ENCODE measurements around the gene DPP7.

The DPP7 gene

DNA sequence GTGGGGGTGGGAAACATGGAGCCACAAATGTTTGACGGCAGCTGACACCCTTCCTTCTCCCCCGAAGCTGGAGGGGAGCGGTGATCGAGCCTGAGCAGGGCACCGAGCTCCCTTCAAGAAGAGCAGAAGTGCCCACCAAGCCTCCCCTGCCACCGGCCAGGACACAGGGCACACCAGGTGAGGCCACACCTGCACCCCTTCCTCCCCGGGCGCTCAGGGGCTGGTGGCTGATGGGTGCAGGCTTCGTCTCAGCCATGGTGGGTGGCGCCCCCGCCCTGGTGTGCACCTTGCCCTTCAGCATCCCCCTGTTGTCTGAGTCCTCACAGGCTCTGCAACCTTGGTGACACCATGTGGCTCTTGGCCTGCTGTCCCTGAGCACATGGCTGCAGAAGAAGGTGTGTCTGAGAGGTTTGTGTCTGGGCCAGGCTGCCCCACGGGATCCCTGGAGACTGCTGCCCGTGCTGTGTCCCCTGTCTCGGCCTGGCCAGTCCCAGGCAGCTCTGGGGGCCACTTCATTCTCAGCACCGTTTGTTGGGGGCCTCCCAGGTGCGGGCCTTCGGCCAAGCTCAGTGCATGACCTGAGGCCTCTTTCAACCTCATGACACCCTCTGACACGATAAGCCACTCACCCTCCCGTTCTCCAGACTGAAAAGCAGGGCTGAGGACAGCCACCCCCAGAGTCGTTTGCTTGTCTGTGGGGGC lies 16.6 kb downstream of the DPP7 start:
- no peak overlapping the region for H3K27ac ChIP-seq (ENCODE audit: low read length)
- no peak for DNase-seq
- H2AFZ ChIP-seq (ENCODE audit: low read length) = no peak overlapping the region
- peaks cover 5% of the 10 kb centered on the region; the same call in 1 of the 2 replicates for H3K36me3 ChIP-seq (replicated peaks; ENCODE audit: insufficient read depth, low read length)
- H3K79me2 ChIP-seq (ENCODE audit: low read length) = no peaks in the 10 kb centered on the region
- no peak overlapping the region for H3K4me2 ChIP-seq (ENCODE audit: low read depth, low read length)
- no peak for TF ChIP-seq EZH2 (optimal IDR thresholded peaks at IDR 0.05; ENCODE audit: low read depth, low read length)
- TF ChIP-seq EZH2phosphoT487 (IDR thresholded peaks at IDR 0.05; ENCODE audit: low read length) = no peak
- TF ChIP-seq, protein P1, sequence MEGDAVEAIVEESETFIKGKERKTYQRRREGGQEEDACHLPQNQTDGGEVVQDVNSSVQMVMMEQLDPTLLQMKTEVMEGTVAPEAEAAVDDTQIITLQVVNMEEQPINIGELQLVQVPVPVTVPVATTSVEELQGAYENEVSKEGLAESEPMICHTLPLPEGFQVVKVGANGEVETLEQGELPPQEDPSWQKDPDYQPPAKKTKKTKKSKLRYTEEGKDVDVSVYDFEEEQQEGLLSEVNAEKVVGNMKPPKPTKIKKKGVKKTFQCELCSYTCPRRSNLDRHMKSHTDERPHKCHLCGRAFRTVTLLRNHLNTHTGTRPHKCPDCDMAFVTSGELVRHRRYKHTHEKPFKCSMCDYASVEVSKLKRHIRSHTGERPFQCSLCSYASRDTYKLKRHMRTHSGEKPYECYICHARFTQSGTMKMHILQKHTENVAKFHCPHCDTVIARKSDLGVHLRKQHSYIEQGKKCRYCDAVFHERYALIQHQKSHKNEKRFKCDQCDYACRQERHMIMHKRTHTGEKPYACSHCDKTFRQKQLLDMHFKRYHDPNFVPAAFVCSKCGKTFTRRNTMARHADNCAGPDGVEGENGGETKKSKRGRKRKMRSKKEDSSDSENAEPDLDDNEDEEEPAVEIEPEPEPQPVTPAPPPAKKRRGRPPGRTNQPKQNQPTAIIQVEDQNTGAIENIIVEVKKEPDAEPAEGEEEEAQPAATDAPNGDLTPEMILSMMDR (IDR thresholded peaks at IDR 0.05; ENCODE audit: low read length) = no peak
- H3K27me3 ChIP-seq (replicated peaks; ENCODE audit: insufficient read depth, low read length) = no peaks in the 10 kb centered on the region
- no peaks in the 10 kb centered on the region for H3K9me3 ChIP-seq (replicated peaks; ENCODE audit: insufficient read depth, low read length)
- H3K4me3 ChIP-seq (ENCODE audit: low read length) = no peak overlapping the region
- peaks cover 8% of the 10 kb centered on the region for H3K4me1 ChIP-seq (ENCODE audit: low read length)
- H4K20me1 ChIP-seq (ENCODE audit: insufficient read depth, low read length) = no peaks in the 10 kb centered on the region
- no peak overlapping the region for H3K9ac ChIP-seq (ENCODE audit: low read length)
- peaks cover 12% of the 10 kb centered on the region for H3F3A ChIP-seq (ENCODE audit: insufficient read depth, low read length)
- no peaks in the 10 kb centered on the region for H3K9me2 ChIP-seq (replicated peaks; ENCODE audit: insufficient read depth, low read length)

DNA sequence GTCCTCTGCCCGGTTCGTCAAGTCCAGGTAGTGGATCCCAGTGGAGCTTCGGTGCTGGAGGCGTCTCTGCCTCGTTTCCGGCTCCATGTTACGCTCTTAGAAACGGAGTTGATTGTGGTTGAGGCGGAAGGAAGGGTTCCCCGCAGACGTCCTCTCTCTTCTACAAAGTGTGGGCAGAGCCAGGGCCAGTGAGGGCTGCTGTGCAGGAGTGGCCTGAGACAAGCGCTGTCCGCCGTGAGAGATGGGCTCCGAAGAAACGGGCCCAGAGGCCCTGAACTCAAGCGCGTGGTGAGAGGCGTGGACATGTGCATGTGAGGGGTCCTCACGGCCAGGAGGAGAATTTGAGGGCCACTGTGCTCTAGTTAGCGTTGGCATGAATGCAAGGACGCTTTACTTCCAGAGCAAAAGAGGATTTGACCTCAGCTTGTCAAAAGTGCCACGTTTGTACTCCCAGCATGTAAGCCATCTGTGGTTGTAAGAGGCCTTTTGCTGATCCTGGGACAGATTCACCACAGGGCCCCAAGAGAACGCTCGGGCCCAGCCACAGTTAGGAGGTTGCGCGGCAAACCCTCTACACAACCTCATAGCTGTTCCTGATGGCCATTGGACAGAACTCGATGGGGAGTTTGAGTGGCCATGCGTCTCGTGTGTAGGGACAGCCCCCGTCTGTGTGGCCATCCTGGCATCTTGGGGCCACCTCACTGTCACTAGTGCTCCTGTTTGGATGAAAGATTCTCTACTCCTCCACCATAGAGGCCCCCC lies 17.6 kb downstream of the DPP7 start:
- H3K4me3 ChIP-seq (ENCODE audit: low read length) = no peak overlapping the region
- H3K4me2 ChIP-seq (ENCODE audit: low read depth, low read length) = no peak overlapping the region
- no peaks in the 10 kb centered on the region for H3K9me2 ChIP-seq (replicated peaks; ENCODE audit: insufficient read depth, low read length)
- H3K27me3 ChIP-seq (replicated peaks; ENCODE audit: insufficient read depth, low read length) = no peaks in the 10 kb centered on the region
- H3F3A ChIP-seq (ENCODE audit: insufficient read depth, low read length) = peaks cover 12% of the 10 kb centered on the region
- H3K4me1 ChIP-seq (ENCODE audit: low read length) = peaks cover 8% of the 10 kb centered on the region
- H3K36me3 ChIP-seq (replicated peaks; ENCODE audit: insufficient read depth, low read length) = peaks cover 4% of the 10 kb centered on the region; the same call in 1 of the 2 replicates
- H2AFZ ChIP-seq (ENCODE audit: low read length) = no peak overlapping the region
- no peaks in the 10 kb centered on the region for H4K20me1 ChIP-seq (ENCODE audit: insufficient read depth, low read length)
- H3K9me3 ChIP-seq (replicated peaks; ENCODE audit: insufficient read depth, low read length) = no peaks in the 10 kb centered on the region
- H3K27ac ChIP-seq (ENCODE audit: low read length) = no peak overlapping the region
- no peak overlapping the region for H3K9ac ChIP-seq (ENCODE audit: low read length)
- no peak for TF ChIP-seq EZH2 (optimal IDR thresholded peaks at IDR 0.05; ENCODE audit: low read depth, low read length)
- no peaks in the 10 kb centered on the region for H3K79me2 ChIP-seq (ENCODE audit: low read length)
- no peak for DNase-seq

DNA sequence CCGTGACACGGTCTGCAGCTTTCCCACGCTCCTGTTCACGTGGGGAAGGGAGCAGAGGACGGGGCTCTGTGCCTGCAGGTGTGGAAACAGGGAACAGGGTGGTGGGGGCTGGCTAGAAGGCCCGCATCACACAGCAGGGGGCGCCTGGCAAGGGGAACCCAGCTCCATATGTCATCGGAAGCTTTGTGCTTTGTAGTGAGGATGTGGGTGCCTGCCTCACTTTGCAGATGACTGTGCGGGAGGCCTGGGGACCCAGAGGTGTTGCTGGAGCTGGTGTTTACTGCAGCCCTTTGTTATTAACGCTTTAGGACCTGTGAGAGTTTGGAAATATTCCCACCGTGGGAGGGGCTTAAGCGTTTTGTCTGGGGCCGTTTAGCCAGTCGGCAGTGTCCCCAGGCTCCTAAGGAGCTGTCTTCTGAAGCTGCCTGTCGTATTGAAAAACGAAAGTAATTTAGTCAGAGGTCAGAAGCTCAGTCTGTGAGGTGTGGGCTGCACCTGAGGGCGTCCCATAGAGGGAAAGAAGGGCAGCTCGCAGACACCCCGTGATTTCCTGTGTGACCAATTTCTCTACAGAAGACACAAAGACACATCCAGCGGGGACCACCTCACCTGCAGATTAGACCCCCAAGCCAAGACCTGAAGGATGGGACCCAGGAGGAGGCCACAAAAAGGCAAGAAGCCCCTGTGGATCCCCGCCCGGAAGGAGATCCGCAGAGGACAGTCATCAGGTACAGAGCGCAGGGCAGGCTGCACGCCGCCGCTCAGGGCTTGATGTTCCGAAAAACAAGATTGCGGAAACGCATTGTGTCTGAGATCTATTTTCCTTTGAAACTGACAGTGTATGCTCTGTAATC lies 18.6 kb downstream of the DPP7 start:
- no peaks in the 10 kb centered on the region for H3K79me2 ChIP-seq (ENCODE audit: low read length)
- H3K4me3 ChIP-seq (ENCODE audit: low read length) = peak overlapping the region; percentile 48
- H3F3A ChIP-seq (ENCODE audit: insufficient read depth, low read length) = peaks cover 12% of the 10 kb centered on the region
- peak overlapping the region; percentile 40 for H2AFZ ChIP-seq (ENCODE audit: low read length)
- no peaks in the 10 kb centered on the region for H3K36me3 ChIP-seq (replicated peaks; ENCODE audit: insufficient read depth, low read length)
- DNase-seq = peak; percentile 84
- peaks cover 8% of the 10 kb centered on the region for H3K4me1 ChIP-seq (ENCODE audit: low read length)
- no peak for TF ChIP-seq EZH2 (optimal IDR thresholded peaks at IDR 0.05; ENCODE audit: low read depth, low read length)
- TF ChIP-seq, protein P1 (IDR thresholded peaks at IDR 0.05; ENCODE audit: low read length) = peak; percentile 74
- no peaks in the 10 kb centered on the region for H3K9me2 ChIP-seq (replicated peaks; ENCODE audit: insufficient read depth, low read length)
- H3K9ac ChIP-seq (ENCODE audit: low read length) = peak overlapping the region; percentile 39; the same call in 1 of the 2 replicates
- no peaks in the 10 kb centered on the region for H3K9me3 ChIP-seq (replicated peaks; ENCODE audit: insufficient read depth, low read length)
- peak overlapping the region; percentile 66; the same call in 1 of the 2 replicates for H3K27ac ChIP-seq (ENCODE audit: low read length)
- H3K4me2 ChIP-seq (ENCODE audit: low read depth, low read length) = peak overlapping the region; percentile 74
- H4K20me1 ChIP-seq (ENCODE audit: insufficient read depth, low read length) = no peaks in the 10 kb centered on the region
- H3K27me3 ChIP-seq (replicated peaks; ENCODE audit: insufficient read depth, low read length) = no peaks in the 10 kb centered on the region

All from MM.1S (cell line).